ENCODE measurements around the gene CDH23. TPM values are rescaled to one million over a fixed set of nuclear protein-coding genes. Genes with fewer than 3 reads are reported as not detected.

Gene CDH23
- total and polyA plus RNA-seq, 9 of the 15 experiments (the other 6 are each of a cell fraction or from before 2014, with no cell fraction given) = 0.18 to 1.2 (median 0.47) TPM

GRCh38 chr10:71851465-71852095, 454.9 kb downstream of the CDH23 start (continued):
- peak; percentile 39; the same call in 1 of the 2 replicates for TF ChIP-seq MTA1 (IDR thresholded peaks at IDR 0.05; ENCODE audit: borderline replicate concordance)
- peak; percentile 31; the same call in 1 of the 2 replicates for TF ChIP-seq ZNF12 (CRISPR knock-in tag; IDR thresholded peaks at IDR 0.05)
- 0 out of 2 replicates have a peak, but pooled peaks have one; percentile 19 for TF ChIP-seq HDGF (IDR thresholded peaks at IDR 0.05)
- 0 out of 2 replicates have a peak, but pooled peaks have one; percentile 43 for TF ChIP-seq MEF2D (tag; conservative IDR thresholded peaks at IDR 0.05; ENCODE audit: low read depth)
- TF ChIP-seq KLF10 (CRISPR knock-in tag; IDR thresholded peaks at IDR 0.05) = 0 out of 2 replicates have a peak, but pooled peaks have one; percentile 45
- TF ChIP-seq, protein P1, sequence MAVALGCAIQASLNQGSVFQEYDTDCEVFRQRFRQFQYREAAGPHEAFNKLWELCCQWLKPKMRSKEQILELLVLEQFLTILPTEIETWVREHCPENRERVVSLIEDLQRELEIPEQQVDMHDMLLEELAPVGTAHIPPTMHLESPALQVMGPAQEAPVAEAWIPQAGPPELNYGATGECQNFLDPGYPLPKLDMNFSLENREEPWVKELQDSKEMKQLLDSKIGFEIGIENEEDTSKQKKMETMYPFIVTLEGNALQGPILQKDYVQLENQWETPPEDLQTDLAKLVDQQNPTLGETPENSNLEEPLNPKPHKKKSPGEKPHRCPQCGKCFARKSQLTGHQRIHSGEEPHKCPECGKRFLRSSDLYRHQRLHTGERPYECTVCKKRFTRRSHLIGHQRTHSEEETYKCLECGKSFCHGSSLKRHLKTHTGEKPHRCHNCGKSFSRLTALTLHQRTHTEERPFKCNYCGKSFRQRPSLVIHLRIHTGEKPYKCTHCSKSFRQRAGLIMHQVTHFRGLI (CRISPR knock-in tag; IDR thresholded peaks at IDR 0.05) = 0 out of 2 replicates have a peak, but pooled peaks have one; percentile 39

DNA sequence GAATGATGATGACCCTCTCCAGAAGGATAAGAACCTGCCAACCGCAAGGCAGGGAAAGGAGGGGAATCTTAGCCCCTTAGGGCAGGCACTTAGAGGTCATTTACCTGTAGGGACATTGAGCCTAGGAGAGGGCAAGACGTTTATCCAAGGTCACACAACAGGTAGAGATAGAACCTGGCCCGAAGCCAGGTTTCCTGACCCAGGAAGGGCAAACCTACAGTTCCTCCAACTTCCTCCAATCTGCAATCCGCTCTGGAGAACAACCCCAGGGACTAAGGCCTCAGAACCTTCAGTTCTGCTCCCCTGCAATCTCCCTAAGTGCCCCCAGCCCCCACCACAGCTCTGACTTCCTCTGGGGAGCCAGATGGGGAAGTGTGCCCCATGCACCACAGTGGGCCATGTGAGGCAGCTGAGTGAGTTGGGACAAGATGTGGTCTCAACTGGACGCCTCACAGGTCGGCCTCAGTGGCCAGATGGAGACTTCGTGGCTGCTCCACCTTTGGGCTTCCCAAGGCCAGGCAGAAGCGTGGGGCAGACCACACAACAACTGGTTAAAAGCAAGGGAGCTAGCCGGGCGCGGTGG, 455.7 kb downstream of the CDH23 start:
- CTCF ChIA-PET (ENCODE audit: low intra/inter-chr PET ratio) = no interaction called here
- 77% methylated on average over 11 of the region's 11 CpGs for WGBS (ENCODE audit: insufficient coverage, low coverage, missing lambda C conversion rate)
- Histone ChIP-seq H3K9ac (ENCODE audit: insufficient read depth in 1 of 2, low read depth in 2 of 2, low read length in 2 of 2) (peak overlapping the region; percentile 63 to 81; a peak in 3 of 4 replicates), H3K79me2 (ENCODE audit: control insufficient read depth, insufficient read depth, low read length) (peaks cover 36% of the 10 kb centered on the region), H4K20me1 (replicated peaks; ENCODE audit: control insufficient read depth, insufficient read depth, low read length) (peaks cover 14% of the 10 kb centered on the region; the same call in 1 of the 2 replicates), H3K4me2 (ENCODE audit: insufficient read depth, low read length) (peak overlapping the region; percentile 9; the same call in 1 of the 2 replicates), H3K27ac (ENCODE audit: extremely low read depth, low read depth, low read length) (peak overlapping the region; percentile 79), H2AFZ (ENCODE audit: low read depth, low read length) (peak overlapping the region; percentile 82), H3K9me1 (ENCODE audit: control insufficient read depth, insufficient read depth, low read length) (no peaks in the 10 kb centered on the region), H3K4me1 (replicated peaks in 1 of 2; ENCODE audit: control insufficient read depth in 2 of 2, insufficient read depth in 2 of 2, low read length in 2 of 2) (peaks cover 46 to 49% of the 10 kb centered on the region in 2 experiments), H3K27me3 (ENCODE audit: control insufficient read depth in 2 of 2, insufficient read depth in 2 of 2, low read length in 2 of 2) (no peaks in the 10 kb centered on the region), H3K36me3 (ENCODE audit: control insufficient read depth, insufficient read depth, low read length) (peaks cover 17% of the 10 kb centered on the region), H3K9me3 (replicated peaks; ENCODE audit: control insufficient read depth, insufficient read depth, low read depth, low read length) (no peaks in the 10 kb centered on the region), H3K4me3 (no peak overlapping the region)
- no peak for FAIRE-seq
- intact Hi-C loops (cut with micrococcal nuclease) (no loop called here), in situ Hi-C loops (cut with MboI) (no loop called here)
- POLR2A ChIA-PET = interaction anchor here (0.9 to 5.0 kb wide), 6 partner anchors 7 to 39 kb away, joined by 3 to 97 read pairs (median 12); no protein-coding TSS in a partner anchor
- BruUV-seq (replicated peaks) = no TSS peak
- DNase-seq (ENCODE audit: extremely low read depth in 1 of 4, low spot score in 3 of 4) = no peak
- no peak for ATAC-seq
- TF ChIP-seq, protein P2, sequence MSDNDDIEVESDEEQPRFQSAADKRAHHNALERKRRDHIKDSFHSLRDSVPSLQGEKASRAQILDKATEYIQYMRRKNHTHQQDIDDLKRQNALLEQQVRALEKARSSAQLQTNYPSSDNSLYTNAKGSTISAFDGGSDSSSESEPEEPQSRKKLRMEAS (CRISPR knock-in tag; IDR thresholded peaks at IDR 0.05) = 0 out of 2 replicates have a peak, but pooled peaks have one; percentile 7
- peak; percentile 46; the same call in 1 of the 2 replicates for TF ChIP-seq NR2C1 (IDR thresholded peaks at IDR 0.05)
- TF ChIP-seq NR2C1 (tag; IDR thresholded peaks at IDR 0.05) = peak; percentile 37; the same call in 1 of the 2 replicates
- TF ChIP-seq NFIX (CRISPR knock-in tag; IDR thresholded peaks at IDR 0.05; ENCODE audit: low read depth) = peak; percentile 45
- peak; percentile 12; the same call in 1 of the 2 replicates for TF ChIP-seq ZNF592 (IDR thresholded peaks at IDR 0.05)
- no peak for TF ChIP-seq ARNT (IDR thresholded peaks at IDR 0.05)
- peak; percentile 34; the same call in 1 of the 2 replicates for TF ChIP-seq ESRRA (IDR thresholded peaks at IDR 0.05; ENCODE audit: borderline replicate concordance, low read depth)
- no peak for TF ChIP-seq MAZ (CRISPR knock-in tag; conservative IDR thresholded peaks at IDR 0.05 in 1 of 2, IDR thresholded peaks at IDR 0.05 in 1 of 2)
